Fibroblast of skin of back (primary cell): ENCODE data around the gene FAM131C.
"Not testable (repeated sequence)": the region's sequence is repeated elsewhere in the genome, so short reads cannot be mapped to it uniquely, and the experiment has no call there.

Experiments
- DNase-seq: peaks from one replicate; pipeline ENCODE4 v3.0.0-alpha.2; 2013

FAM131C gene

GRCh38 chr1:16058394-16059120 is 14.9 kb downstream of the FAM131C start:
- DNase-seq: not testable (repeated sequence)

GRCh38 chr1:16057314-16057915 is 16.0 kb downstream of the FAM131C start:
- DNase-seq: not testable (repeated sequence)

DNA sequence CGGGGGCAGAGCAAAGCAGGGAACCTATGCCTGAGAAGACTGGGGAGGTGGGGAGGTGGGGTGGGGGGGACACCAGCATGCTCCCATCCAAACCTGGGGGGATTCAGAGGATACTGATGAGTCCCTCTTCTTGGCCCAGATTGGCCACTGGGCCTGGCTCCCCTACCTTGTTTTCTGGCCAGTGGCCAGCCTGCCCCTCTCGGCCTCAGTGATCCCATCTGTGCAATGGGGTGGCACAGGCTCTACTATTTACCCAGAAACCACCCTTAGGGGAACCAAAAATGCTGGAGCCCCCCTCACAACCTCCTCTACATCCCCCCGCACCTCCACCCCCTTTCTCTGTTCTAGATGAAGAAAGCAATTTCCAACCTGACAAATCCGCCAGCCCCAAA is 16.9 kb downstream of the FAM131C start:
- DNase-seq: not testable (repeated sequence)

DNA sequence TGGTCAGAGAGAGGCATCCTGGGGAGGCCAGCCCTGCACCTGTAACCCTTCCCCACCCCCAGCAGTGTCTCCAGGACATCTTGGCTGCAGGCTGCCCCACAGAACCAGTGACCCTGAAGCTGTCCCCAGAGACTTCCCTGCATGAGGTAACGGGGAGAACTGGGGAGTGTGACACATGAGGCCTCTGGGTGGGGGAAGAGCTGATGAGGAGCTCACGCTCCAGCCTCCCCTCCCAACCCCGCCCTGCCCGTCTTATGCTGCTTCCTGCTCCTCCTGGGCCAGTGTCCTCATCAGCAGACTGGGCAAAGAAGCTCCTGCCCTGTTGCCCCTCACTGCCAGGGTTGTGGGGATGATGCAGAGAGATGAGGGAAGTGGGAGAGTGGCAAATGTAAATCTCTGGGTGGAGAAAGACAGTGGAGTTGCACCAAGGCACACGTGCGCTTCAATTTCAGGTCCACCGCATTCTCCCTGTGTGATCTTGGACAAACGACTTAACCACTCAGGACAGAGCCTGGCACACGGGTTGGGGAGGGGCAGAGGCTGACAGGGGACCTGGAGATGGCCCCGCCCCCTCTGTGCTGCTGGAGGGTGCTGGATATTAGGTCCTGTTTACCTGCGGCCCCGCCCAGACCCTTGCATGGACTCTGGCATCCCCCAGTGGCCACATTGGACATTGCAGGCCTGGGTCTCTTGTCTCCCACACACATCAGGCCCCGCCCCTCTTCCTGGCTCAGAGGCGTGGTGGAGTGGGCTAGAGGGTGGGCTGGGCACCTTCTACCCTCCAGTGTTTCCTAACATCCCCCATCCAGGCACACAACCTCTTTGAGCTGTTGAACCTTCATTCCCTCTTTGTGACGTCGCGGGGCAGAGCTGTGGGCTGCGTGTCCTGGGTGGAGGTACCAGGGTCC is 17.6 kb downstream of the FAM131C start:
- peak; percentile 72 for DNase-seq

- DNase-seq: no peak
Observed at GRCh38 chr1:16054598-16055540, 18.6 kb downstream of the FAM131C start.

- DNase-seq: no peak
Observed at GRCh38 chr1:16053781-16054502, 19.5 kb downstream of the FAM131C start.

DNA sequence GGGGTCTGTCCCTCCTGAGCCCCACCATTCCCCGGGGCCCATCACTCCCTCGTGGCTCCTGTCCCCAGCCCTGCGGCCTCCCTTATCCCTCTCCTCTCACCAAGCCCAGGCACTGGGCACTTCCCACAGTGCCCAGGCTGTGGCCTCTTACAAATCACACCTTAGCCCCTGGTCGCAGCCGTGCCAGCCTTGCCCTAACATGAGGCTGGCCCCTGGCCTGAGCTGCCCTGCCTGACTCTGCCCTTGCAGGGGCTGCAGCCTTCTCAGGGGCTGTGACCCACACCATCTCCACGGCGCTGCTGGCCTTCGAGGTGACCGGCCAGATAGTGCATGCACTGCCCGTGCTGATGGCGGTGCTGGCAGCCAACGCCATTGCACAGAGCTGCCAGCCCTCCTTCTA is 21.5 kb downstream of the FAM131C start:
- not testable (repeated sequence) for DNase-seq

GRCh38 chr1:16051039-16051438 is 22.4 kb downstream of the FAM131C start:
- no peak for DNase-seq

GRCh38 chr1:16050328-16050727 is 23.1 kb downstream of the FAM131C start:
- DNase-seq: no peak

DNA sequence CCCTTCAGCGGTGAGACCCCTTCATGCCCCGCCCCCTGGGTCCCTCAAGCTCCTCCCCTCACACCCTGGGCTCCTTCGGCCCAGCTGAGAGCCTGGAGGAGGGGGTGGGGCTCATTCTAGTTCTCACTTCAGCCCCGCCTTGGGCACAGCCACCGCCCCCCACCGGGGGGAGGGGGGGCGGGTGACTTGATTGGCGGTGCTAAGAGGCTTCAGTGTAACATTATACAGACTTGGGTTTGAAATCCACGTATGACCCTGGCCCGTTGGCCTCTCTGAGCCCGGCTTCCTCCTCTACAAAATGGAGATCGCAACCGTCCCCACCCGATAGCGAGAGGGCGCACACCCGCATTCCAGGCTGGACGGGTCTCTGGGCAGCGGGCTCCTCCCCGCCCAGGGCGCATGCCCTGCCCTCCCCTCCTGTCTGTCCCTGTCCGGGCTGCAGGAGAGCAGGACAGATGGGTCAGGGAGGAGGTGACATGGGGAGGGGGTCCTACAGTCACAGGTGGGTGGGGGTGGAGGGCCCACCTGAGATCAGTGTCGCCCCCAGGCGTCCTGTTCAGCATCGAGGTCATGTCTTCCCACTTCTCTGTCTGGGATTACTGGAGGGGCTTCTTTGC is 24.8 kb downstream of the FAM131C start:
- DNase-seq: peak; percentile 48

DNA sequence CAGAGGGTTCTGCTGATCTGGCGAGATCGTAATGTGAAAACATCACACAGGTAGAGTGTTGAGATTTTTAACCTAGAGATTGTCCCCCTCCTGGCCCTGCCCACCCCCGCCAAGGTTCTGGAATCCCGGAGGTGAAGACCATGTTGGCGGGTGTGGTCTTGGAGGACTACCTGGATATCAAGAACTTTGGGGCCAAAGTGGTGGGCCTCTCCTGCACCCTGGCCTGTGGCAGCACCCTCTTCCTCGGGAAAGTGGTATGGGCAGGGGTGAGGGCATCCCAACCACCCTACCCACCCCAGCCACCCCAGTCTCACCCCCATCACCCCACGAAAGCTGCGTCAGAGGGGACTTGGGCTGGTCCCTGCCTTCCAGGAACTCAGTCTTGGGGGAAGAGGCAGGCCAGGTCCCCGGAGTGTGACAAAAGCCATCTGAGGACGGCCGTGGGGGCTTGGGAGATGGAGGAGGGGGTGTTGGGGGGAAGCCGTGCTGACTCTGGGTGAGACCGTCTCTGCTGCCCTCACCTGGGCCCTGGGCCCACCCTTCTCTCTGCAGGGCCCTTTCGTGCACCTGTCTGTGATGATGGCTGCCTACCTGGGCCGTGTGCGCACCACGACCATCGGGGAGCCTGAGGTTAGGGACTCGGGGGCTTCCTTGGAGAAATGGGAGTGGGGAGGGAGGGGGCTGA is 25.5 kb downstream of the FAM131C start:
- no peak for DNase-seq

- DNase-seq: peak; percentile 38
Observed at GRCh38 chr1:16046842-16047241, 26.6 kb downstream of the FAM131C start.

- no peak for DNase-seq
Observed at GRCh38 chr1:16043950-16044349, 29.5 kb downstream of the FAM131C start.

DNA sequence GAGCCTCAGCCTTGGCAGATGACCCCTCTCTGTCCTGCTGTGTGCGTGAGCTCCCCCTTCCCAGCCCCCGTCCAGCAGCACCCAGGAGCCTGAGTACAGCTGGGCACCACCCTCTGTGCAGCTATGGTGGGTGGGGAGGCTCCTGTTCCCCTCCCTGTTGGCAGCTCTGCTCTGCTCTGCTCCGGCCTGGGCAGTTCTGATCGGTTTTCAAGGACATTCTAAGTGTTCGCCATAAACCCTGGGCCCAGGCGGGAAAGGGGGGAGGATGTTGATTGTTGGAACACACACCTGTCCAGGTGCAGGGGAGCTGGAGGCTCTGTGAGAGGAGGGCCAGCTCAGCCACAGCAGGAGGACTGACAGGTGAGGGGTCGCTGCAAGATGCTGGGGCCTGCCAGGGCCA is 29.9 kb downstream of the FAM131C start, which contains the start of gene CLCNKB:
Gene CLCNKB, plus strand, starts transcription at position 262 of the 400 bp plus-strand sequence. CDS start 711 bp downstream, outside the sequence.
- DNase-seq: no peak

DNA sequence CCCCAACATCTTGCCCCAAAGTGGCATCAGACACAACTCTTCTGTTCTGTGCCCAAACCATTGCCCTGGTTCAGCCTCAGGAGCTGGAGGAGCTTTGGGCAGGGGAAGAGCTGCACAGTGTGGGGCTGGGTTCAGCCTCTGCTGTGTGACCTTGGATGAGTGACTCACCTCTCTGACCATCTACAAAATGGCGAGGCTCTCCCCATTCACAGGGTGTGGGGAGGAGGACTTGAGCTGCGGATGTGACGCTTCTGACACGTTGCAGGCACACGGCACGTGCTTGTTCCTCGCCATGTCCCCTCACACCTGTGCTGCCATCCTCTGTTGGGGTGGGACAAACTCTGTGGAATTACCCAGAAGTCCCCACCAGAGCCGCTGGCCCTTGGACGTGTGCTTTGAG is 30.8 kb downstream of the FAM131C start:
- DNase-seq: not testable (repeated sequence)

GRCh38 chr1:16042096-16042495 is 31.4 kb downstream of the FAM131C start:
- DNase-seq: no peak

DNA sequence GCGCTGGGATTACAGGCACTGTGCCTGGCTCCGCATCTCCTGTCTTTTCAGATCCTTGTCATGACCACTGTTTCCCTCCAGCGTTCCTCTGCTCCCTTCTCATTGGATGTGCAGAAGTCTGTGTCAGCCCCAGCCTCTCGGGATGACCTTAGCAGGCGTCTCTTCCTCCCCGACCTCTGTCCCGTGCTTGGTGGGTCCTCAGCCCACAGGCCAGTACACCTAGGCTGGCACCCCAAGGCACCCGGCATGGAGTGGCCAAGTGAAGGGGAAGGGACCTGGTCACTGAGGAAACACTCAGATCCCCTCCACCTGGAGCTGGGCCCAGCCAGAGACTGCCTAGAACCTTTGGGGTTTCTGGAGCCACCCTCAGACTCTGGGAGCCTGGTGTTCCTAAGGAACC is 32.3 kb downstream of the FAM131C start:
- DNase-seq: no peak

- DNase-seq: not testable (repeated sequence)
Observed at GRCh38 chr1:16039871-16040270, 33.6 kb downstream of the FAM131C start.

- DNase-seq: no peak
Observed at GRCh38 chr1:16038620-16038912, 34.9 kb downstream of the FAM131C start.

GRCh38 chr1:16036461-16036860 is 37.0 kb downstream of the FAM131C start:
- not testable (repeated sequence) for DNase-seq
